NCI-H748 (cell line): ENCODE results near the gene CLMN.
A peak's percentile ranks its signal among the peaks of the same experiment; 100 is the strongest.

ENCODE experiments used
- DNase-seq: peaks from one replicate; lab custom pipeline; 2025; ENCODE audit not compliant: unreplicated experiment; lab: John Stamatoyannopoulos, UW

The CLMN gene

GRCh38 chr14:95264271-95264973 lies 55.3 kb downstream of the CLMN start:
- no peak for DNase-seq

DNA sequence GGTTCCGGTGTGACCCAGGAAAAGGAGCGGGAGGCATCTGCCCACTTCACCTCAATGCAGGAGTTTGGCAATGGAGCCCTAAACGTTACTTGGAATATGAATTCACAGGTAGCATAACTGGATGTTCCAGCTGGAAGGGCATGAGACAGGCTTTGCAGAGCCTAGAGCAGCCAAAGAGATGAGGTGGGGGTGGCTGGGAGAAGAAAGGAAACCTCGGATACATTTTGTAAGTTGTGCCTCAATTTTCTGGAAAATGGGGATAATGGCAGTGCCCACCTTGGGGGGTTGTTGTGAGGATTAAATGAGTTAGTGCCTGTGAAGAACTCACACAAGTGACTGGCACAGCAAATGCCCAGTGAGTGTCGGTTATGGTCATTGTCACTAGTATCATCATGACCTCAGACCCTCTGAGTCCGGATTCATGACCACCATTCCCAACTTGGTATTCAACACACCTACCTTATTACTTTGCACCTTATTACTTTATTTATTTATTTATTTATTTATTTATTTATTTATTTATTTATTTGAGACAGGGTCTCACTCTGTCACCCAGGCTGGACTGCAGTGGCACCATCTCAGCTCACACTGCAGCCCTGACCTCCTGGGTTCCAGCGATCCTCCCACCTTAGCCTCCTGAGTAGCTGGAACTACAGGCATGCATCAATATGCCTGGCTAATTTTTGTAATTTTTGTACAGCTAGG lies 56.0 kb downstream of the CLMN start:
- DNase-seq, result no peak

GRCh38 chr14:95262511-95262891 lies 57.2 kb downstream of the CLMN start:
- no peak for DNase-seq

DNA sequence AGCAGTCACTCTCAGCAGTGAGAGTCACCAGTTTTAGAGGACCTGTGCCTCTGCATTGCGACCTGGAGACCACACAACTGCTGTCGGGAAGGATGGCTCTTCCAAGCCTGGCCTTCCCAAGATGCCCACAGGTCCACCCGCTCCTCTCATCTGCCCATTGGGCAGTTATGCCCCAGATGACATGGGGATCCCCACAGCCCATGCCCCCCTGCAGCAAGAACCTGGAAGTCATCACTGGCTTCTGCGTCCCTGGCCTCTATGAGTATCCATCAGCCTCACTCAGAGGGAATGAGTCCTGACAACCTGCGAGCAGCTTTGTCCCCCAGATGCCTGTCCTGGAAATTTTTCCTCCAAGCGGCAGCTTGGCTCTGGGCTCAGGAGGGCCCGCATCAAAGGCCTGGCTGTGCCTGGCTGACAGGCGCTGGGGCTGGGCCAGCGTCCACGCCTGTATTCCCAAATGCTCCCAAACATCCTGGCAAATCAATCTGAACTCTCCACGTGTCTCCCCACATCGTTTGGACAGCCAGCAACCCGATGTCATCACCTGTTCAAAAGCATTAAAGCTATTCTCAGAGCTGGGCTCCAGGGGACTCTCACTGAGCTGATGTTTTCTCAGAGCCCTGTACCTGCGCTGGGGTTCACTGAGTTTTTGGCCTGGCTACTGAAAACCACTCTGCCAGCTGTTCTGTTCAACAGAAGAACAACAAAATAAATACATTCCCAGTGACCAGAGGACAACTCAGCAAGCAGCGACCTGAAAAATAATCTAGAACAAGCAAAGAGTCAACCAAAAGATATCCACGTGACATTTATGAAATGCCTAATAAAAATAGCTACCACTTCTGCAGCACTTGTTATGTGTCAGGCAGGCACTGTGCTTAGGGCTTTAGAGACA lies 57.8 kb downstream of the CLMN start:
- DNase-seq, result no peak

DNA sequence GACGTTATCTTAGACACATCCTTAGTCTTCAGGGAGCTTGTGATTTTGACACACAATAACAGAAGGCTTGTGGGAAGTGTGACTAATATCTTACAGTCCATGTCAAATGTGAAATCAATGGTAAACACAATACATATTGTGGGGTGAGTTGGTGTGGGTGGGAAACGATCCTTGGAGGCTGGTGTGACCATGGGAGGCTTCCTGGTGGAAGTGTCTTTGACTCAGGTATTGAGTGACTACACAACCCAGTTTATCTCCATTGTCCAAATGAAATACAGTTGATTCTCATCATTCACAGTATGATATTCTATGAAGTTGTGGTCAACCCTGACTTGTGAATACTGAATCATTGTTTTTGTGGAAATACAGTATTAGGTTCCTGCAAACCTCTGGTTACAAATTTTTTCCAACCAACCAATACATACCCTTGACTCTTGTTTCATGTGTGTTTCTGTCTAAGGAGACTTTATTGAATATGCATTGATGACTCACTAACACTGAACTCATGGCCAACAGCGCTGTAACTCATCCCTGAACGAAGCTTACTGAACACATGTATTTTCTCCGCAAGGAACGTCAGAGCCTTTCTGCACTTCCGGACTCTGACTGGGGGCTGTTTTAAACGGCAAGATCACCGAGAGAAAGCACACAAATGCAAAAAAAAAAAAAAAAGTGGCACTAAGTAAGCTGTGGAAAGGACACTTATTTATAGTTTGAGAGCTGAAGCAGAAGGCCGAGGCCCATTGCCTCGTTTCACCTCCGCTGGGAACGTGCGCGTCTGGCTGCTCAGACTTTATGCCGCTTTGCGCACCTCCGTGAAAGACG lies 59.0 kb downstream of the CLMN start:
- no peak for DNase-seq

DNA sequence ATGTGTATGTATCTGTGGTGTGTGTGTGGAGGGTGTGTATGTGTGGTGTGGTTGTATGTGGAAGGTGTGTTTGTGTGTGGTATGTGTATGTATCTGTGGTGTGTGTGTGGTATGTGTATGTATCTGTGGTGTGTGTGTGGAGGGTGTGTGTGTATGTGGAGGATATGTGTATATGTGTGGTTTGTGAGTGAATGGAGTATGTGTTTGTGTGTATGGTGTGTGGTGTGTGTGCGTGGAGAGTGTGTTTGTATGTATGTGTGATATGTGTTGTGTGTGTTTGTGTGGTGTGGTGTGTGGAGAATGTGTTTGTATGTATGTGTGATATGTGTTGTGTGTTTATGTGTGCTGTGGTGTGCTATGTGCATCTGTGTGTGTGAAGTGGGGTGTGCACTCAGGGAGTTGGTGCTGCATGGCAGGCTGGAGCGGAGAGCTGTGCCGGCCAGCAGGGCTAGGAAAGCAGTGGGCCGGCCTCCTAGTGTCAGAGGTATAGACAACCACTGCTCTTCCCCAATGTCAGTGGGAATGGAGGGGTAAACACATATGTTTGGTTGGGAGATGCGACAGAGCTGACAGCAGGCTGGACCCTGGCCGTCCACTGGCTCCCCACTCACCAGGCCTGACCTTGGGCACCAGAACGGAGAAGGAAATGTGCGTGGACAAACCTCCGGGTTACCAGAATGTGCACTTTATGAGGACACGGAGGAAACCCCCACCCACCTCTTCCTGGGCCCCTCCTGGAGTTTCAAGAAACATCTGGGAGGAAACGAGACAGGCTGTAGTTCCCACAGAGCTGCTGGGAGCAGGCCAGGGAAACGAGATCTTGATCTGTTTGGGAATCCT lies 60.7 kb downstream of the CLMN start:
- no peak for DNase-seq

DNA sequence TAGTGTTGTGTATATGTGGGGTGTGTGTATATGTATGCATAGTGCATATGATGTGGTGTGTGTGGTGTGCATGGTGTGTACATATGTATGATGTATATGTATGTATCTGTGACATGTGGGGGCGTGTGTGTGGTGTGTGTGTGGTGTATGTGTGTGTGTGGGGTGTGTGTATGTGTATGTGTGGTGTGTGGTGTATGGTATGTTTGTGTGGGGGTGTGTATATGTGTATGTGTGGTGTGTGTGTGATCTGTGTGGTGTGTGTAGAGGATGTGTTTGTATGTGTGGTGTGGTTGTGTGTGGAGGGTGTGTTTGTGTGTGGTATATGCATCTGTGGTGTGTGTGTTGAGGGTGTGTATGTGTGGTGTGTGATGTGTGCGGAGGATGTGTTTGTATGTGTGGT lies 61.6 kb downstream of the CLMN start:
- no peak for DNase-seq

GRCh38 chr14:95257521-95257920 lies 62.2 kb downstream of the CLMN start:
- DNase-seq, result no peak

GRCh38 chr14:95256776-95257060 lies 63.0 kb downstream of the CLMN start:
- no peak for DNase-seq

DNA sequence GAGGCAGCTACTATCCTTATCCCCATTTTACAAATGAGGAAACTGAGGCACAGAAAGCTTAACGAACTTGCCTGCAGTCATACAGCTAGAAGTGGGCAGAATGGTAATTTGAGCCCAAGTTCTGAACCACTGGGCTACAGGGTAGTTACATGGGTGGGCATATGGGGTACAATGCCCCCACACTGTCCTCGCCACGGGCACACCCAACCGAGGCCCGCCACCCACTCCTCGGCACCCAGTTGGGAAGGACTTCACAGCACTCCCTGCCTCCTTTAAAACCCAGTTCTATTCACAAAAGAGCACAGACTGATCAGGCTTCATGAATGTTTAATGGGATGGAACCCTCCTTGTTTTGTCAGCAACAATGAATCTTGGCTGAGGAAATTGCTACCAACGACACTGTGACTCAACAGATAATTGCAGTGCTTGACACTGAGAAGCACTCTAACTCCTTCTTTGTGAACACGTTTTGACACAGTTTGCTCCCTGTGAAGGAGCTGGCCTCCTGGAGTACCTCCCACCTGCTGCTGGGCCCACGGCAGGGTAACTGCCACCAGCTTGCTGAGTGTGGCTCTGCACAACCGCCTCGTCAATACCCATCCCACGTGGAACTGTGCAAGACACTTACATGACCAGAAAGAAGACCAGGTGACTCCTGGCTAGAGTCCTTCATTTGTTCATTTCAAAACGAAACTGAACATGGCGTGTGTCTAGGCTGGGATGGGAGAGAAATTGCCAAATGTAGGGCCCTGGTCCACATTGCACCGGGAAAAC lies 63.5 kb downstream of the CLMN start:
- DNase-seq, result peak; percentile 83

GRCh38 chr14:95255487-95255886 lies 64.2 kb downstream of the CLMN start:
- peak; percentile 66 for DNase-seq

DNA sequence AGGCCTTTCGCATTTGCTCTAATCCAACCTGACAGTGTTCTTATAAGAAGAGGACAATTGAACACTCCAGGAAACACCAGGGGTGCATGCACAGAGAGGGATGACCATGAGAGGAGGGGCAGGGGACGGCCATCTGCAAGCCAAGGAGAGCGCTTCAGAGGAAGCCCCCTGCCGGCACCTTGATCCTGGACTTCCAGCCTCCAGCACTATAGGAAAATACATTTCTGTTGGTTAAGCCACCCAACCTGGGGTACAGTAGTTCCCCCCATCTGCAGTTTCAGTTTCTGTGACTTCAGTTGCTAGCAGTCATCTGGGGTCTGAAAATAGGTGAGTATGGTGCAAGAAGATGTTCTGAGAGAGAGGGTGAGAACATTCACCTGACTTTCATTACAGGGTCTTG lies 64.7 kb downstream of the CLMN start:
- DNase-seq, result no peak

DNA sequence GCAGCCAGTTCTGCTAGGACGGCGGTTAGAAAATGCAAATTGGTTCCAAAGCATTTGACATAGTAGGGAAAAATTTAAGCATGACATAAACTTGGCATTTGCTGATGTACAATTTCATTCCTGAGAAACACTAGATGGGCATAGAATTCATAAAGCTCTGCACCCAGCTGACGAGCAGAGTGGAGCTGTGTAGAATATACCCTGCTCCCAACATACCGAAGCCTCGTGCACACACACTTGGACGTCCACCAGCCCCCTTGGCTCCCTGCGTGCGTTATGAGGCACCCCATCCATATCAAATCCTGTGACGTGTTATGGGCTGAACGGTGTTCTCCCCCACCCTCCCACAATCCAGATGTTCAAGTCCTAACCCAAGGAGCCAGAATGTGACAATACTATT lies 65.4 kb downstream of the CLMN start:
- DNase-seq, result no peak

GRCh38 chr14:95253039-95253630 lies 66.6 kb downstream of the CLMN start:
- DNase-seq, result no peak

DNA sequence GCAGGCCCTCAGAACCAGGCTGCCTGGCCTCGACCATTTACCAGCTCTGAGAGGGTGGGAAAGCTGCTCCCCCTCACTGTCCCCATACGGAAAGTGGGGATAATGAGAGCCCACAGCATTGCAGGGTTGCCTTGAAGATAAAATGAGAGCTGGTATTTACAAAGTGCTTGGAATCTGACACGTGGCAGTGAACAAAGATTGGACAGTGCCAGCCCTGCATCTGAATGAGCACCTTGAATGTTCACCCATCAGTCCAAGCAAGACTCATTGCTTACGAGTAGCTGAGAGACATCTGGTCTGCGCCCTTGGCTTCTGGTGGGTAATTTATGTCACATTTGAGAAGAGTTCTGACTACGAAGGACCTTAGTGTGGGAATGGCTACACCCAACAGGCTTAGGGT lies 67.5 kb downstream of the CLMN start:
- DNase-seq, result no peak

DNA sequence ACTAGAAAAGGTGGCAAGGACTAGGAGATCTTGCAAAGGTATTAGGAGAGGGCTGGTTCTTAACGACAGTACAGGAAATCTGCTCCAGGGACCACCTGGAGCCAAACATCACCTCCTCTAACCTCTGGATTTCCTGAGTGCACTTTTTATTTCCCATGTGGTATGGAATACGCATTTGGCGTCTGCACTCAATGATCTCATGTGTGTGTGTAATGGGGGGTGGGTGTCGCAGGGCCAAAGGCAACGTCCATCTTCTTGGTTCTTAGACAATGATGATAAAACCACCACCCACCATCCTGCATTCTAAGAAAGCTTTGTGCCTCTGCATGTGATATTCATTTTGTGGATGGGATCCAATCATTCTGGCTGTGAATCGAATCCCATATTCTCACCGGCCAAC lies 68.8 kb downstream of the CLMN start:
- DNase-seq, result no peak

DNA sequence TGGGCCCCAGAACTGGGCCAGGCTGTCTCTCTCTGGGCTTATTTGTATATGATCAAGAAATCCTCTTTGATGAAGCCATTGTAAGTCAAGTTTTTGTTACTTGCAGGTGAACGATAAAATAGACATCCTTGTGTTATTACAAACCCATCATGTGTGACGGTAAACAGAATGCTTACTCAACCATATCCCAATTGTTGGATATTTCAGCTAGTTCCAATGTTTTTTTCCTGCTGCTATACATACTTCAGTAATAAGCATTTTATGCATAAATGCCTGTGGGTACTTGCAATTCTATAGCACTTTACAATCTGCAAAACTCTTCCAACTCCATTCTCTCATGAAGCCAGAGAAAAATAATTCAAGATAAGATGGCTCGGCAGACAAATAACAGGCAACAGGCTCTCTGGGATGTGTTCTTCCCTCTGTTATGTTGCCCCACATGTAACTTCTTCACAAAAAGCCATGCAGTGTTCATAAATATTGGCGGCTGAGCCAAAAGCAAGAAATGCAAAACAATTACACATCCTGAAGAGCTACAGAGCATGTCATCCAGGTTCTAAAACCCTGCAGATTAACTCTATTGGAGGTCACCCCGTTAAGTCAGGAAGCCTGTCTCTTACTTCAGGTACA lies 69.5 kb downstream of the CLMN start:
- no peak for DNase-seq

GRCh38 chr14:95248432-95248831 lies 71.3 kb downstream of the CLMN start:
- no peak for DNase-seq

DNA sequence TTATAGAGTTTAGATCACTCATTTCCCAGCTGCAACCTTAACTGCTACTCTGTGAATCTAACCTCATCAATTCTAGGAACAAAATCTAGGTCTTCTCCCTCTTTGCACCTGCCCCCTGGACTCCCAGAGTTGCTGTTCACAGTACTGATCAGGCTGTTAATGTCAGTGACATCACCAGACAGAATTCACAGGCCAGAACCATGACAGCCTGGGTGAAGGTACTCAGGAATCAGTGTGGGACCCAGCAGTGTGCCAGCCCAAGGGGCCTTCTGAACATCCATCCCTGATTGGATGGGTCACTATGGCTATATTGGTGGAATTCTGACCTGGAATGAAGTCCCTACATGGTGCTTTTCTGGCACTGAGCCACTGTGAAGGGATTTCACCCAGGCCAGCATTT lies 72.8 kb downstream of the CLMN start:
- DNase-seq, result no peak
